ENCODE data around the gene WDPCP.
"Not testable (repeated sequence)": the region's sequence is repeated elsewhere in the genome, so short reads cannot be mapped to it uniquely, and the experiment has no call there.

WDPCP gene

GRCh38 chr2:63092401-63092800, 495.9 kb downstream of the WDPCP start:
- DNase-seq: no peak

DNA sequence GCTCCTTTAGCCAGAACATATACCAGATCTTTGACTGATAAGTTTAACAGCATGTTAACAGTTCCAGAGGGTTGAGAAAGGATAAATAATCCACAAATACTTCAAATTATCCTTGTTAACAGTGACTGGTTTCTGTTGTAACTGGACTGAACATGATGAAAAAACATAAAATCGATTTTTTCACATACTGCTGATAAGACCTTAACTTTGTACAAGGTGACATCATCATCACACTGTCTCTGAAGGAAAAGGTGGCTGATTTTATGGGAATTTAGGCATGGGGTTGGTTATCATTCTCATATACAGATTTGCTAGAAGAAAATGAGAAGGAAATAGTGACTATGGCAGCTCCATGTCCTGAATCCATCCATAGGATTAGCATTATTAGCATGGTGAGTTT, 501.6 kb downstream of the WDPCP start:
- no peak for DNase-seq

DNA sequence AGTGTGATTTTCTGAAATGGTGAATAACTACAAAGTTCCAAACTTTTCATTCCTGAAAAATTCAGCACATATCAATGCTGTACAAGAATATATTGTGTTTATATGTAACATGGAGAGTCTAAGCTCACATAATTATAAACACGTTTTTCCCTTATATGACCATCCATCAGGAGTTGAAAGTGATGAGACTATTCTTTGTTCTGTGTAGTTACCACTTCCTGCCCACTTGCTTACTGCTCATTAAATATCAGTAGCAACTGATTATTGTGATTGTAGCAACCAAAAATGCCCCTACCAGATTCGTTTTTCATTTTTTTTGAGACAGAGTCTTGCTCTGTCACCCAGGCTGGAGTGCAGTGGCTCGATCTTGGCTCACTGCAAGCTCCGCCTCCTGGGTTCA, 506.9 kb downstream of the WDPCP start:
- DNase-seq: no peak

DNA sequence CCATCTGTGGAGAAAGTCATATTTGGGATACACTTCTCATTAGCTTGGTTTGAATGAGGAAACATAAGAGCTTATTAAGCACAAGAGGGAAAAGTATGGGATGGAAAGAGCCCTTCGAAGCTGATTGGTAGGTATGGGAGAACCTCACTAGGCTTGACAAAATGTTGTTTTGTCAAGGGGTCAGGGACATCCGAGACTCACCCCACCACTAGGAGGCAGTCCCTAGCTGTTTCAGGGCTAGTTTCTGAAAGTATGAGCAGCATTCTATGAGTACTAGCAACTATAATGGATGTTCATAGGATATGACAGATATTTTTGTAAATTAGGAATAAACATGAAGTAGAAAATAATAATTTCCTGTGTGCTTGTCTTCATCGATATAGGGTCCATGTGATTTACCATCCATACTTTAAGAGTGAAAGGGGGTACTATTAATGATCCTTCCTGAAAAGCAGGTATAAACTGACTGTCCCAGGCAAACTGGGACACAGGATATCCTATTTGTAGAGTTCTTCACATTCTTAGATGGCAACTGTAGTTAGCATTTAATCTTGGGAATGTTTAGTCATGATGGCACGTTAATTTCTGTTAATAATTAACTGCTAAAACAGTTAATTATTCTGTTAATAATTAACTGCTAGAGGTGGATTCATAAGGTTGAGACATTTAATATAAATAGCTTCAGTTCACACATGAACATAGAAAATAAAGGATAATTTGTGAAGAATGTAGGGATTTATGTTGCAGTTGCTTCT, 509.2 kb downstream of the WDPCP start:
- no peak for DNase-seq

DNA sequence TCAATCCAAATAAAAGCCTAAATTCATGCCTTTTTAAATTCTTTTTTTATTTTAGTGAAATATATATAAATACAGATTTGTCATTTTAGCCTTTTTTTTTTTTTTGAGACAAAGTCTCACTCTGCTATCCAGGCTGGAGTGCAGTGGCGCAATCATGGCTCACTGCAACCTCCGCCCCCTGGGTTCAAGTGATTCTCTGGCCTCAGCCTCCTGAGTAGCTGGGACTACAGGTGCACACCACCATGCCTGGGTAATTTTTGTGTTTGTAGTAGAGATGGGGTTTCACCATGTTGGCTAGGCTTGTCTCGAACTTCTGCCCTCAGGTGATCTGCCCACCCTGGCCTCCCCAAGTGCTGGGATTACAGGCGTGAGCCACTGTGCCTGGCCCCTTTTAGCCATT, 513.9 kb downstream of the WDPCP start:
- not testable (repeated sequence) for DNase-seq

- DNase-seq: no peak
Measured at GRCh38 chr2:63073994-63074393, 514.3 kb downstream of the WDPCP start.

- DNase-seq: no peak
Measured at GRCh38 chr2:63071664-63072063, 516.6 kb downstream of the WDPCP start.

Measured in CD4-positive, alpha-beta T cell treated with Interleukin-4 for 4 hours (primary cell).